AG10803 (cell line): Measurements from ENCODE around the gene HAND1.
"Not testable (repeated sequence)": the region's sequence is repeated elsewhere in the genome, so short reads cannot be mapped to it uniquely, and the experiment has no call there.

Experiments used
- DNase-seq: peaks from one replicate; pipeline ENCODE4 v3.0.0; 2010; ENCODE audit warnings: low read depth
- H3K4me3 ChIP-seq: 2 replicates; pipeline ENCODE4 v1.5.1; 2011; ENCODE audit warnings: mild to moderate bottlenecking, low read length, control low read depth
- TF ChIP-seq, protein P1 (sequence below): conservative IDR thresholded peaks from 2 replicates; pipeline ENCODE4 v1.5.1; 2011; ENCODE audit warnings: mild to moderate bottlenecking, low read length, control low read depth, inconsistent platforms

Gene HAND1

DNA sequence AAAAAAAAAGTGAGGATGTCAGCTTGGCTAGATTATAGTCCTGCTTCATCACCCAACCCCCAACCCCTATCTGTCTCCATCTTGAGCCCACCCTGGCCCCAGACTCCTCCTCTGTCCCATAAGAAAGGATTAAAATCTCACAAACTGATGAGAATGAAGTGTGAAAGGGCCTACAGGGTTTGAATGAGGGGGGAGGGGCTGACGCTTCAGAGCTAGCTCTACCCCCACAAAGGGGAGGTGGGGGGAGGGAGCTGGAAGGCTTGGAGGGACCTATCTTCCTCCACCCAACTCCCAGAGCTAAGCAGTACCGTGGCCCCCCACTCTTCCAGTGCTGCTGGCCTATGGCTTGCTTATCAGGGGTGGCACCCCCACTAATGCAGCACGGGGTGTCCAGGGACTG is 43.7 kb upstream of the HAND1 start:
- TF ChIP-seq, protein P1, sequence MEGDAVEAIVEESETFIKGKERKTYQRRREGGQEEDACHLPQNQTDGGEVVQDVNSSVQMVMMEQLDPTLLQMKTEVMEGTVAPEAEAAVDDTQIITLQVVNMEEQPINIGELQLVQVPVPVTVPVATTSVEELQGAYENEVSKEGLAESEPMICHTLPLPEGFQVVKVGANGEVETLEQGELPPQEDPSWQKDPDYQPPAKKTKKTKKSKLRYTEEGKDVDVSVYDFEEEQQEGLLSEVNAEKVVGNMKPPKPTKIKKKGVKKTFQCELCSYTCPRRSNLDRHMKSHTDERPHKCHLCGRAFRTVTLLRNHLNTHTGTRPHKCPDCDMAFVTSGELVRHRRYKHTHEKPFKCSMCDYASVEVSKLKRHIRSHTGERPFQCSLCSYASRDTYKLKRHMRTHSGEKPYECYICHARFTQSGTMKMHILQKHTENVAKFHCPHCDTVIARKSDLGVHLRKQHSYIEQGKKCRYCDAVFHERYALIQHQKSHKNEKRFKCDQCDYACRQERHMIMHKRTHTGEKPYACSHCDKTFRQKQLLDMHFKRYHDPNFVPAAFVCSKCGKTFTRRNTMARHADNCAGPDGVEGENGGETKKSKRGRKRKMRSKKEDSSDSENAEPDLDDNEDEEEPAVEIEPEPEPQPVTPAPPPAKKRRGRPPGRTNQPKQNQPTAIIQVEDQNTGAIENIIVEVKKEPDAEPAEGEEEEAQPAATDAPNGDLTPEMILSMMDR = no peak

DNA sequence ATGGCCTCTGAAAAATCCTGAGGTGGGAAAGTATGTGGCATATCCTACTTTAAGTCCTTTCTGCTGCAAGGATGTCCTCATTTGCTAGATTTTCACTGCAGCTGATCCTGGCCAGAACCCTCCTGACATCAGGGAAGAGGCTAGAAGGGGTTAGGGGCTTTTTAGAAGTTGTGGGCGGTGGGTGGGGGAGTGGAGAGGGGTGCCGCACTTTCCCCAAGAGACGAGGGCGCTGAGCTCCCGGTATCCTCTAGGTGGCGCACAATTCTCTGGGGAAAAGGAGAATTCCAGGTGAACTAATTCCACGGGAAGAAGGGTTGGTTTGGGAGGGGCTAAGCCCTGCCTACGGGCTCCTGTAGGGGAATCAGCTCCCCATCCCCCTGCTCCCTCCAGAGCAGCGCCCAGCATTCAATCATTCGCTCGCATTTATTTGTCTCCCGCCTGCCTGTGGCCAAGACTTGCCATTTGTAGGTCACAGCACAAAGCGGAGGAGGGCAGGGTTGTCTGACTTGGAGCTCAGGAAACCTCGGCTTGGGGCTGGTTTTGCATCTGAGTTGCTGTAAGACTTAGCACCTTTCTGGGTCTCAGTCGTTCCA is 42.9 kb upstream of the HAND1 start:
- no peak overlapping the region for H3K4me3 ChIP-seq
- DNase-seq = no peak
- TF ChIP-seq, protein P1 = peak; percentile 69

More for the DNA sequence above, 43.7 kb upstream of the HAND1 start:
- no peak for DNase-seq
- H3K4me3 ChIP-seq = no peak overlapping the region

DNA sequence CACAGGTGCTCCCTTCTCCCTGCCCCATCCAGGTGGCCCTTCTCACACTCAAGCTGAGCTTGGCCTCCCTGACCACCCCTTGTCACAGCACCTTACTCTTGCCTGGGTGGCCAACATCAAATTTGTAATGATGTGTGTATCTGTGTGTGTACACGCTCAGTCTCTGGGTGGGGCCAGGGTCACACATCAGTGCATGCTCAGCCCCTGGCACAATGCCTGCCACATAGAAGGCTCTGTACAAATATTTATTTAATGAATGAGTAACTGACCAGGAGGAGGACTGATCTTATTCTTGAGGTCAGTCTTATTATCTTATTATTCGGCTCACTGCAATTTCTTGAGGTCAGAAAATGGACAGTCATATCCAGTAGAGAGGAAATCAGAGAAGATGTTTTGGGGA is 41.3 kb upstream of the HAND1 start:
- DNase-seq = no peak
- TF ChIP-seq, protein P1 = no peak
- no peak overlapping the region for H3K4me3 ChIP-seq

DNA sequence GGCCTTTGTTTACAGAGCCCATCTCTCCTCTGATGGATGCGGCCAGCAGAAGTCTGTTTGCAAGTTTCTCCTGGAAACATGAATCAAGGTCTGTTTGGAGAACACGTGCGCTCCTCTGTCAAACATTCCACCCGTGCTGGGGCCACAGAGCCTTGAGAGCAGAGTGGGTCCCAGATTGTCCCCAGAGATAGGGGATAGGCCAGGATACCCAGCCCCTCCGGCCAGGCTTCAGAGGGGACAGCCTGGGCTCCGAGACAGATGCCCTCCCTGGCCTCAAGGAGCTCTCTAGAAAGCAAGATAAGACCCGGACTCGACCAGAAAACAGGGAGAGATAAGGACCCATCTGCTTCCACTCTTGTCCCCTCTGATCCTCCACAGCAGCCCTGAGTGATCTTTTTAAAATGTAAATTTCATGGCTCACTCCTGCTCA is 40.4 kb upstream of the HAND1 start:
- TF ChIP-seq, protein P1 = no peak
- no peak for DNase-seq
- no peak overlapping the region for H3K4me3 ChIP-seq

DNA sequence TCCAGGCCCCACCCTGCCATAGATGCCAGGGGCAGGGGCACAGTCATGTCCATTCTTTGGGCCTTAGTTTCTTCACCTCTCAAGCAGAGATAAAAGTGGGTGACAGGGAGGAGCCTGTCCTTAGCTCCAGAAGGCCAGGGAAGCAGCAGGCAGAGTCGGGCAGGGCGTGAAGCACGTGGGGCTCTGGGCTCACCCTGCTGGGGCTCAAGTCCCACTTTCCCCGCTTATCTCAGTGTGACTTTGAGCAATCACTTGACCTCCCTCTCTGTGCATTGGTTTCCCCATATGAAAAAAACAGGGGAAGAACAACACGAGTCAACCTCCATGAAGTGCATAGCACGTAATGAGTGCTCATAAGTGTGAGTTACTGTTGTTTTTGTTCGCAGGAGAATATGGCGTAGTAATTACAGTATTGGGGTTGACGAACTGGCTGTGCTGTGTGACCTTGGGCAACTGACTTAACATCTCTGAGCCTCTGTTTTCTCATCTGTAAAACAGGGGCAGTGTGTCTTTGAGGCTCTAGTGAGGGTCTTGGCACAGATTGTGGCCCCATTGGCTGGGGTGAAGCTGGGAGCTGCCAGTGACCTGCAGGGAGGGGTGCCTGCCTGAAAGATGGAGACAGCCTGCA is 39.9 kb upstream of the HAND1 start:
- no peak overlapping the region for H3K4me3 ChIP-seq
- no peak for DNase-seq
- TF ChIP-seq, protein P1 = no peak

DNA sequence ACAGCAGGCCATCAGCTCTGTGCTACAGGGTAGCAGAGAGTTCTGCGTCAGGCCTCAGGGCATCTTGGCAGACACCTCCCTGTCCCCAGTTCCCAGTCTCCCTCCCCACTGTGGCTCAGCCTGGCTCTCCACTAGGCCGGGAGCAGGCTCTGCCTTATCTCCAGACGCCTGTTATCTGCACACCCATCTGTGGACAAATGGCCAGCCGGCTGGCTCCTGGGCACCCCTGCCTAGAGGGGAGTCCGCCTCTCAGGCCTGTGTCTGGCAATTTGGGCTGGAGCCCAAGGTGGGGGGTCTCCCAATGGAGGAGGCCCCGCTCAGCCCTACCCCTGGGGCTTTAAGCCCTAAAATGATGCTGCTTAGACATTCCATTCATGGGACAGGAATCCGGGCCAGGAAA is 39.2 kb upstream of the HAND1 start:
- no peak overlapping the region for H3K4me3 ChIP-seq
- no peak for DNase-seq
- TF ChIP-seq, protein P1 = no peak

DNA sequence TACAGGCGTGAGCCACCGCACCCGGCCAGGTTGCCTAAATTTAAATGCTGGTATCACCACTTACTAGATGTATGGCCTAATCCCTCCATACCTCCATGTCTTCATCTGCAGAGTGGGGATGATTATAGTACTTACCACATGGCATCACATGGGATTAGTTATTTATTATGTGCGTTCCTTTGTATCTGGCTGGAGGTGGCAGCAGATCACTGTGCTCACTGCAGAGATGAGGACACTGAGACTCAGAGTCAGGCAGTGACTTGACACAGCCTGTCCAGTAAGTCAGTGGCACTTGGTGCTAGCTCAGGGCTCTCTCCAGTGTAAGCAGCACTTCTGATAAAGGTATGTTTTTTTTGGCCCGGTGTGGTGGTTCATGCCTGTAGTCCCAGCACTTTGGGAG is 38.4 kb upstream of the HAND1 start:
- no peak for DNase-seq
- H3K4me3 ChIP-seq = no peak overlapping the region
- TF ChIP-seq, protein P1 = no peak

DNA sequence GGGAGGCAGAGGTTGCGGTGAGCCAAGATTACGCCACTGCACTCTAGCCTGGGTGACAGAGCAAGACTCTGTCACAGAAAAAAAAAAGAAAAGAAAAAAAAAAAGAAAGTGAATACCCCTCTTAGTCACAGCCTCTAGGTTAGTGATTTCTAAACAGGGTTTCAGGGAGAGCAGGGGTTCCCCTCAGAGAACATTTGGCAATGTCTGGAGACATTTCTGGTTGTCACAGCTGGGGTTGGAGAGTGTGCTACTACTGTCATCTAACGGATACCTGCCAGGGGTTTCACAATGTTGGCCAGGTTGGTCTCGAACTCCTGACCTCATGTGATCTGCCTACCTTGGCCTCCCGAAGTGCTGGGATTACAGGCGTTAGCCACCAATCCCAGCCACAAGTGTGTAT is 37.5 kb upstream of the HAND1 start:
- H3K4me3 ChIP-seq, DNase-seq: not testable (repeated sequence)
